Stimulated activated CD8-positive, alpha-beta memory T cell treated with anti-CD3 and anti-CD28 coated beads, Interleukin-2, amount 100 ng/mL, for 1 hour (primary cell): ENCODE data around the gene ZNF385A.

Experiments used
- DNase-seq, 2 donors: peaks; one replicate each; pipeline ENCODE4 v3.0.0-alpha.2; 2020; ENCODE audit warnings: low read depth in 2 of 2

ZNF385A gene

GRCh38 chr12:54415221-54415929 lies 30.8 kb upstream of the ZNF385A start:
- DNase-seq: no peak

GRCh38 chr12:54413284-54414190 lies 29.0 kb upstream of the ZNF385A start:
- peak; percentile 61 to 72 for DNase-seq

- DNase-seq: no peak
Measured at GRCh38 chr12:54412786-54413185, 28.3 kb upstream of the ZNF385A start.

- no peak for DNase-seq
Measured at GRCh38 chr12:54412348-54412747, 27.8 kb upstream of the ZNF385A start.

GRCh38 chr12:54411391-54412241 lies 27.1 kb upstream of the ZNF385A start:
- no peak for DNase-seq

- DNase-seq: no peak
Measured at GRCh38 chr12:54409267-54409666, 24.7 kb upstream of the ZNF385A start.

GRCh38 chr12:54407183-54407905 lies 22.8 kb upstream of the ZNF385A start:
- no peak for DNase-seq

- no peak for DNase-seq
Measured at GRCh38 chr12:54405573-54405972, 21.0 kb upstream of the ZNF385A start.

GRCh38 chr12:54405106-54405505 lies 20.6 kb upstream of the ZNF385A start:
- DNase-seq: no peak

GRCh38 chr12:54404061-54405004 lies 19.8 kb upstream of the ZNF385A start:
- peak; percentile 33 to 35 for DNase-seq

- DNase-seq: no peak
Measured at GRCh38 chr12:54401119-54401518, 16.6 kb upstream of the ZNF385A start.

- peak; percentile 71 to 77 for DNase-seq
Measured at GRCh38 chr12:54398995-54399793, 14.7 kb upstream of the ZNF385A start.

- DNase-seq: no peak
Measured at GRCh38 chr12:54398218-54398617, 13.7 kb upstream of the ZNF385A start.

GRCh38 chr12:54397157-54397556 lies 12.6 kb upstream of the ZNF385A start:
- no peak for DNase-seq

GRCh38 chr12:54395545-54395944 lies 11.0 kb upstream of the ZNF385A start:
- no peak for DNase-seq

GRCh38 chr12:54394986-54395385 lies 10.5 kb upstream of the ZNF385A start:
- no peak for DNase-seq

GRCh38 chr12:54394281-54394719 lies 9.8 kb upstream of the ZNF385A start:
- DNase-seq: no peak

GRCh38 chr12:54393743-54394142 lies 9.2 kb upstream of the ZNF385A start:
- DNase-seq: no peak

- no peak for DNase-seq
Measured at GRCh38 chr12:54393207-54393609, 8.7 kb upstream of the ZNF385A start.
